Activated B cell treated with CpG ODN at 0.5 μM for 24 hours (primary cell): Measurements from ENCODE around the gene HCK. TPM values are rescaled to one million over a fixed set of nuclear protein-coding genes. Genes with fewer than 3 reads are reported as not detected.
A peak's percentile ranks its signal among the peaks of the same experiment; 100 is the strongest.

Source experiments
- ATAC-seq: fragments of 200-7000 bp; cut with Tn5 transposase; one replicate; pipeline ENCODE4 v1.10.0; 2021; ENCODE audit warnings: low read depth, mild to moderate bottlenecking, moderate library complexity
- CTCF ChIA-PET: fragments of 350-600 bp; sonication (Branson Sonifier 250); formaldehyde crosslinking; loops from one replicate; lab custom pipeline; 2021; ENCODE audit warnings: antibody characterized with exemption; lab: Charles Lee
- POLR2A ChIA-PET: fragments of 350-600 bp; sonication (Branson Sonifier 250); formaldehyde crosslinking; loops from one replicate; lab custom pipeline; 2021; ENCODE audit warnings: antibody characterized with exemption; lab: Charles Lee
- DNase-seq: peaks from one replicate; pipeline ENCODE4 v3.0.0; 2022
- H3K27ac Mint-ChIP-seq: one replicate; pipeline ENCODE4 v1.8.0; 2020; ENCODE audit warnings: mixed read lengths
- H3K27me3 Mint-ChIP-seq: one replicate; pipeline ENCODE4 v1.8.0; 2021; ENCODE audit warnings: mixed read lengths
- H3K36me3 Mint-ChIP-seq: one replicate; pipeline ENCODE4 v1.8.0; 2021; ENCODE audit warnings: low read depth, mixed read lengths
- H3K4me1 Mint-ChIP-seq: one replicate; pipeline ENCODE4 v1.8.0; 2021; ENCODE audit warnings: mixed read lengths
- H3K4me3 Mint-ChIP-seq: one replicate; pipeline ENCODE4 v1.8.0; 2020; ENCODE audit warnings: mild to moderate bottlenecking, mixed read lengths
- H3K9me3 Mint-ChIP-seq: one replicate; pipeline ENCODE4 v1.8.0; 2020; ENCODE audit warnings: mixed read lengths
- intact Hi-C: fragments of 100-400 bp; cut with micrococcal nuclease; formaldehyde crosslinking; loops from one replicate; pipeline ENCODE4 v1.15.1; 2024
- total RNA-seq: library from RNA; stranded (reverse); gene quantifications from 2 replicates; pipeline ENCODE4 v1.2.3, GENCODE V29; 2022
- TF ChIP-seq, protein P1 (sequence below): fragments of 200-600 bp; IDR thresholded peaks from one replicate; pipeline ENCODE4 v1.8.0; 2022; ENCODE audit warnings: antibody characterized with exemption, mild to moderate bottlenecking

Gene HCK
- total RNA-seq, 1 donor from 2014 or later: 183 TPM

DNA sequence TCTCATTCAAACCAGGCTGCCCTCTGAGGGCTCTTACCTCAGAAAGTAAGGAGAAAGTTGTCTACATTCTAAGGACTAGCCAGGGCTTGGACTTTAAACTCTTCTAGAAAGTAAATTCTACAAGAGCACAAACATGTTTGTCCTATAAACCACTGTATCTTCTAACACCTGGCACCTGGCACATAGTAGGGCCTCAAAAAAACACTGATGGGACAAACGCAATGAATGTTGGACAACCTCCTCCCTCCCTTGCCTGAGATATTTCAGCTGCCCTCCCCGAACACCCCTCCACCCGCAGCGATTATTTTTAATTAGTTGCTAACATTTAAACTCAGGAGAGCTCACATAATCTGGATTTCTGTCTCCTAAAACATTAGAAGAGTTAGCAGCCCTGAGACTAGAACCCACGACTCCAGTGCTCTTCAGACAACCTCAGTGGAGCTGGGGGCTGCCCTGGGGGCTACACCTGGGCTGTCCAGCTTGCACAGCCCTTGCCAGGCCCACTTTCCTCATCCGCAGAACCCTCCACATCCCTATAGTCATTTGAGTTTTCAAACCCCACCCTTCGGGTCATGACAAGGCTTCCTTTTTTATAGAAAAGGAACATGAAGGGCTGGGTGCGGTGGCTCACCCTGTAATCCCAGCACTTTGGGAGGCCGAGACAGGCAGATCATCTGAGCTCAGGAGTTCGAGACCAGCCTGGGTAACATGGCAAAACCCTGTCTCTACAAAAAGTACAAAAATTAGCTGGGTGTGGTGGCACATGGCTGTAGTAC is 4.9 kb downstream of the HCK start:
- H3K27me3 Mint-ChIP-seq: no peaks in the 10 kb centered on the region

DNA sequence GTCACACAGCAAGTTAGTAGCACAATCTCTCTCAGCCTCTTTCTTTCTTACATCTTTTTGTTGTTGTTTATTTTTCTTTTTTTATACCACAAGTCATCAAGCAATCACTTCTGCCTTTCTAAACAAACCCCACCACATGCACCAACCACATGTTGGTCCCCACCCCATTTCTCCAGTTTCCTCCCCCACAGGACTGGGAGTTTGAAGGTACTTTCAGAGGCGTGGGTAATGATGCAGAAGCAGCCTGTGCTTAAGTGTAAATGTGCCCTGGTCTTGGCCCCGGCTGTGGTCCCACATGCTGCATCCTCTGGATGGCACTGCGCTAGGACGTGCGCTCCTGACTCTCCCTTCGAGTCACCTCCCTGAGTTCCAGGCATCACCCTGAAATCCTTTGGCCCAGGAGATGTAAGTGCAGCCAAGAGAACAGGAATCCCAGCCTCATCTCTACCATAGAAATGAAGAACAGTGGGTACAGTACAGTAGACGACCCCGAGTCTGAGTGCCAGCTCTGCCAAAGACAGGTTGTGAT is 5.7 kb downstream of the HCK start:
- Mint-ChIP-seq H3K27ac (peak overlapping the region; percentile 24), H3K9me3 (no peaks in the 10 kb centered on the region), H3K4me3 (no peak overlapping the region)

More for the DNA sequence above, 4.9 kb downstream of the HCK start:
- ChIA-PET CTCF (interaction anchor here (1.0 to 1.2 kb wide), 2 partner anchors 21 to 25 kb away, joined by 3 to 4 read pairs; no protein-coding TSS in a partner anchor), POLR2A (interaction anchor here (14.4 kb wide), 1 partner anchor 18 kb away, joined by 453 read pairs; no protein-coding TSS in a partner anchor)
- ATAC-seq (no peak), DNase-seq (no peak)
- Mint-ChIP-seq H3K4me1 (peaks cover 67% of the 10 kb centered on the region), H3K9me3 (no peaks in the 10 kb centered on the region), H3K4me3 (peak overlapping the region; percentile 7), H3K27ac (peak overlapping the region; percentile 12), H3K36me3 (peaks cover 56% of the 10 kb centered on the region)
- TF ChIP-seq, protein P1, sequence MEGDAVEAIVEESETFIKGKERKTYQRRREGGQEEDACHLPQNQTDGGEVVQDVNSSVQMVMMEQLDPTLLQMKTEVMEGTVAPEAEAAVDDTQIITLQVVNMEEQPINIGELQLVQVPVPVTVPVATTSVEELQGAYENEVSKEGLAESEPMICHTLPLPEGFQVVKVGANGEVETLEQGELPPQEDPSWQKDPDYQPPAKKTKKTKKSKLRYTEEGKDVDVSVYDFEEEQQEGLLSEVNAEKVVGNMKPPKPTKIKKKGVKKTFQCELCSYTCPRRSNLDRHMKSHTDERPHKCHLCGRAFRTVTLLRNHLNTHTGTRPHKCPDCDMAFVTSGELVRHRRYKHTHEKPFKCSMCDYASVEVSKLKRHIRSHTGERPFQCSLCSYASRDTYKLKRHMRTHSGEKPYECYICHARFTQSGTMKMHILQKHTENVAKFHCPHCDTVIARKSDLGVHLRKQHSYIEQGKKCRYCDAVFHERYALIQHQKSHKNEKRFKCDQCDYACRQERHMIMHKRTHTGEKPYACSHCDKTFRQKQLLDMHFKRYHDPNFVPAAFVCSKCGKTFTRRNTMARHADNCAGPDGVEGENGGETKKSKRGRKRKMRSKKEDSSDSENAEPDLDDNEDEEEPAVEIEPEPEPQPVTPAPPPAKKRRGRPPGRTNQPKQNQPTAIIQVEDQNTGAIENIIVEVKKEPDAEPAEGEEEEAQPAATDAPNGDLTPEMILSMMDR: no peak
- intact Hi-C loops: no loop called here

DNA sequence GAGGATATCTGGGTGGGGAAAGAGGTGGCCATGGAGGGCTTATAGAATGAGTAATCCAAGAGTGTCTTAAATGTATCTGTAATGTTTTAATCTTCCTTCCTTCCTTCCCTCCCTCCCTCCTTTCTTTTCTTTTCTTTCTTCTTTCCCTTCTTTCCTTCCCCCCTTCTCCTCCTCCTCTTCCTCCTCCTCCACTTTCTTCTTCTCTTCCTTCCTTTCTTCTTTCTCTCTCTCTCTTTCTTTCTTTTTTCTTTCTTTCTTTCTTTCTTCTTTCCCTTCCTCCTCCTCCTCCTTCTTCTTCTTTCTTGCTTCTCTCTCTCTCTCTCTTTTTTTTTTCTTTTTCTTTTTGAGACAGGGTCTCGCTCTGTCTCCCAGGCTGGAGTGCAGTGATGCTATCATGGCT is 7.1 kb downstream of the HCK start:
- POLR2A ChIA-PET: interaction anchor here (0.6 to 14.4 kb wide), 2 partner anchors 21 to 34 kb away, joined by 3 to 453 read pairs; no protein-coding TSS in a partner anchor
- Mint-ChIP-seq H3K4me3 (no peak overlapping the region), H3K4me1 (peaks cover 70% of the 10 kb centered on the region), H3K27me3 (no peaks in the 10 kb centered on the region), H3K27ac (peak overlapping the region; percentile 13), H3K36me3 (peaks cover 55% of the 10 kb centered on the region), H3K9me3 (no peaks in the 10 kb centered on the region)
- DNase-seq (no peak), ATAC-seq (no peak)
- intact Hi-C loops: no loop called here
- CTCF ChIA-PET: interaction anchor here (1.2 kb wide), 1 partner anchor 27 kb away, joined by 3 read pairs; no protein-coding TSS in a partner anchor
- TF ChIP-seq, protein P1: no peak

More for the DNA sequence above, 5.7 kb downstream of the HCK start:
- ATAC-seq: no peak
- ChIA-PET CTCF (no interaction called here), POLR2A (interaction anchor here (0.7 to 14.4 kb wide), 4 partner anchors 14 to 51 kb away, joined by 3 to 453 read pairs (median 6); no protein-coding TSS in a partner anchor)
- H3K4me1 Mint-ChIP-seq: peaks cover 73% of the 10 kb centered on the region
- no peaks in the 10 kb centered on the region for H3K27me3 Mint-ChIP-seq
- H3K36me3 Mint-ChIP-seq: peaks cover 60% of the 10 kb centered on the region
- TF ChIP-seq, protein P1: no peak
- DNase-seq: no peak
- intact Hi-C loops: no loop called here

DNA sequence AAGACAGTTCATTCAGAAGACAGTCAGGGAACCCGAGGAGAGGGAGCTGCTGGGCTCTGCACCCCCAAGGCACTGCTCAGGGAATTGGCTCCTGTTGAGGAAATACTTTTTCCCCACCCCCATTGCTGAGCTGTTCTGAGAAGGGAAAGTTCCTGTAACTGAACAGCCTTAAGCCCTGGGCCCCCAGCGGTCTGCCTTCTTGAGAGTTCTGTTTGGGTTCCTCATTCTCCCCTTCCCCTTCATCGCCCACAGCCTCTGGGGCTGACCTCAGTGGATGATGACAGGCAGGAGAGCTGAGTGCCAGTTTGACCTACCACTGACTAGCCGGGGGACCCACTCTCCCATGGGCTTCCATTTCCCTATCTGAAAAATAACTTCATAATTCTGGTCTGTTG is 10.7 kb downstream of the HCK start:
- Mint-ChIP-seq H3K36me3 (peaks cover 59% of the 10 kb centered on the region), H3K4me1 (peaks cover 54% of the 10 kb centered on the region), H3K27ac (peak overlapping the region; percentile 75), H3K4me3 (peak overlapping the region; percentile 35), H3K27me3 (no peaks in the 10 kb centered on the region), H3K9me3 (no peaks in the 10 kb centered on the region)
- ChIA-PET CTCF (interaction anchor here (1.0 to 2.2 kb wide), 4 partner anchors 10 to 31 kb away, joined by 5 to 17 read pairs (median 6); partner anchors contain the start of gene HCK), POLR2A (interaction anchor here (0.6 to 2.8 kb wide), 10 partner anchors 10 to 29 kb away, joined by 3 to 39 read pairs (median 5); partner anchors contain the start of gene HCK)
- DNase-seq (no peak), ATAC-seq (peak; percentile 84)
- intact Hi-C loops: loop anchor here (1.0 kb wide), 2 partner anchors 10 to 27 kb away; partner anchors contain the start of gene HCK
- TF ChIP-seq, protein P1: no peak
